B cell (primary cell): Measurements from ENCODE around the gene SFTPD. TPM values are rescaled to one million over a fixed set of nuclear protein-coding genes. Genes with fewer than 3 reads are reported as not detected.

Experiments used
- ATAC-seq: fragments of 200-7000 bp; cut with Tn5 transposase; one replicate; pipeline ENCODE4 v1.10.0; 2021; ENCODE audit warnings: low read depth, mild to moderate bottlenecking, moderate number of reproducible peaks, moderate library complexity
- CTCF ChIA-PET: fragments of 350-600 bp; sonication (Branson Sonifier 250); formaldehyde crosslinking; loops from one replicate; lab custom pipeline; 2021; ENCODE audit warnings: antibody characterized with exemption, inconsistent platforms; lab: Charles Lee
- POLR2A ChIA-PET: fragments of 350-600 bp; sonication (Branson Sonifier 250); formaldehyde crosslinking; loops from one replicate; lab custom pipeline; 2021; ENCODE audit warnings: antibody characterized with exemption; lab: Charles Lee
- DNase-seq: peaks from one replicate; pipeline ENCODE4 v3.0.0; 2013
- H2AFZ ChIP-seq: 2 replicates; pipeline ENCODE4 v1.6.1; 2012; ENCODE audit warnings: mild to moderate bottlenecking, low read depth, low read length; ENCODE audit not compliant: insufficient read depth, poor library complexity, severe bottlenecking
- H3K27ac ChIP-seq, 2 donors: 1 replicate in 1 of 2; 2 replicates in 1 of 2; pipeline ENCODE4 v1.5.1; 2012 to 2013; ENCODE audit warnings: low read length in 2 of 2, mild to moderate bottlenecking in 2 of 2, moderate library complexity in 1 of 2
- H3K27me3 ChIP-seq, 4 experiments: fragments of 200-600 bp in 1 of 4; sonication (generic) in 1 of 4; replicated peaks in 1 of 4; 1 replicate in 2 of 4; 2 replicates in 2 of 4; pipeline versions ENCODE4 v1.6.1 to v1.7.0; 2013 to 2016; ENCODE audit warnings: low read length in 3 of 4, mild to moderate bottlenecking in 2 of 4, mixed read lengths in 1 of 4, moderate library complexity in 1 of 4; ENCODE audit not compliant: insufficient read depth in 4 of 4, control insufficient read depth in 3 of 4; ENCODE audit errors: control extremely low read depth in 1 of 4
- H3K36me3 ChIP-seq, 2 experiments: replicated peaks in 1 of 2; 1 replicate in 1 of 2; 2 replicates in 1 of 2; pipeline versions ENCODE4 v1.6.1 to v1.7.1; 2013; ENCODE audit warnings: low read length in 1 of 2; ENCODE audit not compliant: insufficient read depth in 2 of 2, control insufficient read depth in 1 of 2; ENCODE audit errors: control extremely low read depth in 1 of 2, extremely low read depth in 1 of 2
- H3K4me1 ChIP-seq, 2 donors: fragments of 200-600 bp in 1 of 2; sonication (generic) in 1 of 2; 1 replicate in 1 of 2; 2 replicates in 1 of 2; pipeline versions ENCODE4 v1.5.1 to v1.6.1; 2013 to 2017; ENCODE audit warnings: low read length in 2 of 2; ENCODE audit not compliant: control insufficient read depth in 2 of 2, insufficient read depth in 2 of 2
- H3K4me2 ChIP-seq: replicated peaks from 2 replicates; pipeline ENCODE3; 2012; ENCODE audit warnings: mild to moderate bottlenecking, low read depth, low read length; ENCODE audit not compliant: poor library complexity, severe bottlenecking
- H3K4me3 ChIP-seq, 5 experiments: fragments of 200-600 bp in 1 of 5; sonication (generic) in 1 of 5; 1 replicate in 3 of 5; 2 replicates in 2 of 5; pipeline versions ENCODE4 v1.5.1 to v1.7.0; 2011 to 2016; ENCODE audit warnings: low read length in 4 of 5, mild to moderate bottlenecking in 4 of 5, low read depth in 2 of 5, control low read depth in 1 of 5, moderate library complexity in 1 of 5; ENCODE audit not compliant: insufficient read depth in 1 of 5; ENCODE audit errors: control extremely low read depth in 1 of 5, extremely low read depth in 1 of 5
- H3K79me2 ChIP-seq: fragments of 200-600 bp; sonication (generic); one replicate; pipeline ENCODE4 v1.6.0; 2016; ENCODE audit warnings: low read length; ENCODE audit not compliant: control insufficient read depth, insufficient read depth
- H3K9ac ChIP-seq: fragments of 200-600 bp; sonication (generic); 2 replicates; pipeline ENCODE4 v1.6.1; 2017; ENCODE audit warnings: mild to moderate bottlenecking, low read length, moderate library complexity
- H3K9me3 ChIP-seq, 3 donors: one replicate each; pipeline versions ENCODE4 v1.6.1 to v1.7.1; 2013; ENCODE audit warnings: low read length in 2 of 3; ENCODE audit not compliant: control insufficient read depth in 2 of 3, insufficient read depth in 1 of 3; ENCODE audit errors: control extremely low read depth in 1 of 3
- H4K20me1 ChIP-seq: 2 replicates; pipeline ENCODE4 v1.6.0; 2012; ENCODE audit warnings: mild to moderate bottlenecking, low read length; ENCODE audit not compliant: insufficient read depth, control insufficient read depth, poor library complexity, severe bottlenecking
- H3K27ac Mint-ChIP-seq: one replicate; pipeline ENCODE4 v1.8.0; 2021; ENCODE audit warnings: mixed read lengths
- H3K27me3 Mint-ChIP-seq: one replicate; pipeline ENCODE4 v1.8.0; 2021; ENCODE audit warnings: mixed read lengths
- H3K4me1 Mint-ChIP-seq: one replicate; pipeline ENCODE4 v1.8.0; 2021; ENCODE audit warnings: mixed read lengths
- H3K4me3 Mint-ChIP-seq: one replicate; pipeline ENCODE4 v1.8.0; 2021; ENCODE audit warnings: mixed read lengths
- H3K9me3 Mint-ChIP-seq: one replicate; pipeline ENCODE4 v1.8.0; 2022; ENCODE audit warnings: mixed read lengths; ENCODE audit not compliant: insufficient read depth
- CTCF ChIP-seq: fragments of 200-600 bp; IDR thresholded peaks from one replicate; pipeline ENCODE4 v1.8.0; 2022; ENCODE audit warnings: antibody characterized with exemption, mild to moderate bottlenecking
- EZH2 ChIP-seq: IDR thresholded peaks from 2 replicates; pipeline ENCODE4 v1.6.1; 2012; ENCODE audit warnings: borderline replicate concordance, low read depth, mild to moderate bottlenecking, moderate library complexity, low read length; ENCODE audit not compliant: insufficient read depth, poor library complexity, severe bottlenecking
- WGBS: methylation state at CpG from one replicate; pipeline ENCODE4 v1.1.5; 2013; ENCODE audit warnings: missing lambda C conversion rate; ENCODE audit not compliant: insufficient coverage; 5-methylcytosine and 5-hydroxymethylcytosine counted together
- intact Hi-C: fragments of 100-400 bp; cut with micrococcal nuclease; formaldehyde crosslinking; loops from one replicate; pipeline ENCODE4 v1.10.0; 2022
- polyA plus RNA-seq: library from polyadenylated mRNA; depleted of rRNA; stranded (reverse); fragments of >200 nt; gene quantifications from 2 replicates; pipeline ENCODE4 v1.2.3, GENCODE V29; 2012
- total RNA-seq, 2 donors: library from RNA; stranded (reverse); fragments of 120-200 nt in 1 of 2; gene quantifications; 1 replicate in 1 of 2; 2 replicates in 1 of 2; pipeline versions ENCODE4 v1.2.3 to v1.2.4, GENCODE V29; 2013 to 2022

The SFTPD gene
- total and polyA plus RNA-seq, 2 donors (not counting 1 experiment from before 2014, with no cell fraction given) = 0.24 to 0.59 TPM

- peaks cover 0 to 4% (median 1%) of the 10 kb centered on the region in 4 experiments for H3K27me3 ChIP-seq
- 95% methylated on average over 5 of the region's 7 CpGs for whole genome bisulfite sequencing
- no peaks in the 10 kb centered on the region for H3K36me3 ChIP-seq
- Mint-ChIP-seq H3K9me3 (peaks cover 5% of the 10 kb centered on the region), H3K4me1 (peaks cover 3% of the 10 kb centered on the region), H3K4me3 (no peak overlapping the region), H3K27me3 (peaks cover 15% of the 10 kb centered on the region), H3K27ac (no peak overlapping the region)
- H3K4me2 ChIP-seq = no peak overlapping the region
- peaks cover 0 to 5% of the 10 kb centered on the region in 2 donors for H3K4me1 ChIP-seq
- H2AFZ ChIP-seq = no peak overlapping the region
- H3K9me3 ChIP-seq = peaks cover 0 to 13% (median 8%) of the 10 kb centered on the region in 3 donors
- no peak for ATAC-seq
- H3K79me2 ChIP-seq = no peaks in the 10 kb centered on the region
- no peak overlapping the region for H3K4me3 ChIP-seq
- CTCF ChIA-PET = interaction anchor here (1.5 kb wide), 2 partner anchors 121 to 389 kb away, joined by 3 to 6 read pairs; no protein-coding TSS in a partner anchor
- no peak overlapping the region for H3K27ac ChIP-seq
- TF ChIP-seq EZH2 (no peak), CTCF (no peak)
- no peak for DNase-seq
- POLR2A ChIA-PET = interaction anchor here (0.7 kb wide), 1 partner anchor 12 kb away, joined by 3 read pairs; no protein-coding TSS in a partner anchor
- intact Hi-C loops = no loop called here
- no peak overlapping the region for H3K9ac ChIP-seq
- no peaks in the 10 kb centered on the region for H4K20me1 ChIP-seq
Measured at GRCh38 chr10:79926037-79926436, 22.9 kb downstream of the SFTPD start.

DNA sequence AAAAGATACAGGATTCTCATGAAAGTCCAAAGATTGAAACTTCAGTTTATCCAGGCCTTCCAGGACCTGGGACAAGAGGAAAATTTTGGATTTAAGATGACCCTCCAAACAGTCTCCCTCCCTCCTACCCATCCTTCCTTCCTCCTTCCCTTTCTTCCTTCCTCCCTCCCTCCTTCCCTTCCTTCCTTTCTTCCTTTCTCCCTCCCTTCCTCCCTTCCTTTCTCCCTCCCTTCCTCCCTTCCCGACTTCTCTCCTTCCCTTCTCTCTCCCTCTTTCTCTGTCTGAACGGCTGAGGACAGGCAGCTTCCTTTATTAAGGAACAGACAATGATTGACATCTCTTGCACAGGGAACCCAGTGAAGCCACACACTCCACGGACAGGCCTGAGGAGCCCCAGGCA lies 23.3 kb downstream of the SFTPD start:
- H3K4me3 Mint-ChIP-seq = no peak overlapping the region
- no peaks in the 10 kb centered on the region for H3K79me2 ChIP-seq

More for the DNA sequence above, 23.3 kb downstream of the SFTPD start:
- H3K9me3 Mint-ChIP-seq = peaks cover 5% of the 10 kb centered on the region
- intact Hi-C loops = no loop called here
- Histone ChIP-seq H3K4me3 (no peak overlapping the region), H3K4me1 (peaks cover 0 to 5% of the 10 kb centered on the region in 2 donors), H3K4me2 (no peak overlapping the region), H2AFZ (no peak overlapping the region), H3K27me3 (peaks cover 0 to 4% (median 1%) of the 10 kb centered on the region in 4 experiments), H3K27ac (no peak overlapping the region), H4K20me1 (no peaks in the 10 kb centered on the region), H3K36me3 (no peaks in the 10 kb centered on the region), H3K9ac (no peak overlapping the region), H3K9me3 (peaks cover 0 to 13% (median 8%) of the 10 kb centered on the region in 3 donors)
- CTCF ChIA-PET = interaction anchor here (1.2 to 1.5 kb wide), 3 partner anchors 10 to 389 kb away, joined by 3 to 5 read pairs (median 3); no protein-coding TSS in a partner anchor
- WGBS = 65% methylated on average over 1 of the region's 3 CpGs
- H3K27ac Mint-ChIP-seq = no peak overlapping the region
- no peak for TF ChIP-seq CTCF
- POLR2A ChIA-PET = no interaction called here
- ATAC-seq = no peak
- peaks cover 3% of the 10 kb centered on the region for H3K4me1 Mint-ChIP-seq
- DNase-seq = no peak
- H3K27me3 Mint-ChIP-seq = peaks cover 12% of the 10 kb centered on the region
